Ovary (tissue), 3 donors: ENCODE data around the gene ZNF804B.

Experiments used
- CTCF ChIP-seq, 3 donors: fragments of 450-650 bp in 2 of 3; fragments of 200-600 bp in 1 of 3; IDR thresholded peaks; one replicate each; pipeline versions ENCODE4 v1.5.1 to v1.8.0; 2016 to 2022; ENCODE audit warnings: antibody characterized with exemption in 3 of 3, mild to moderate bottlenecking in 1 of 3
- EP300 ChIP-seq: sonication (generic); formaldehyde crosslinking; IDR thresholded peaks from one replicate; pipeline ENCODE4 v1.6.1; 2017; ENCODE audit warnings: antibody characterized with exemption
- POLR2A ChIP-seq: fragments of 450-650 bp; IDR thresholded peaks from one replicate; pipeline ENCODE4 v1.6.1; 2017; ENCODE audit warnings: antibody characterized with exemption, mild to moderate bottlenecking, moderate library complexity
- donor health status: DM: no; HTN: no; CAD: no.

GRCh38 chr7:89085580-89085979 lies 326.1 kb downstream of the ZNF804B start:
- no peak for TF ChIP-seq CTCF (IDR thresholded peaks at IDR 0.05)
- no peak for TF ChIP-seq POLR2A
- no peak for TF ChIP-seq EP300
